Glutamatergic neuron (in vitro differentiated cells): Measurements from ENCODE around the gene EXOC4. TPM values are rescaled to one million over a fixed set of nuclear protein-coding genes. Genes with fewer than 3 reads are reported as not detected.

ENCODE experiments used
- DNase-seq: peaks from one replicate; pipeline ENCODE4 v3.0.0; 2022
- H3K27ac Mint-ChIP-seq: one replicate; pipeline ENCODE4 v1.8.0; 2020; ENCODE audit warnings: mild to moderate bottlenecking, mixed read lengths, inconsistent platforms; ENCODE audit not compliant: unreplicated experiment
- H3K27me3 Mint-ChIP-seq: one replicate; pipeline ENCODE4 v1.8.0; 2020; ENCODE audit warnings: mild to moderate bottlenecking, moderate library complexity, mixed read lengths, inconsistent platforms; ENCODE audit not compliant: unreplicated experiment
- H3K36me3 Mint-ChIP-seq: one replicate; pipeline ENCODE4 v1.8.0; 2020; ENCODE audit warnings: mild to moderate bottlenecking, mixed read lengths, inconsistent platforms; ENCODE audit not compliant: unreplicated experiment
- H3K4me1 Mint-ChIP-seq: one replicate; pipeline ENCODE4 v1.8.0; 2020; ENCODE audit warnings: mild to moderate bottlenecking, low read depth, mixed read lengths, inconsistent platforms; ENCODE audit not compliant: unreplicated experiment
- H3K4me3 Mint-ChIP-seq: one replicate; pipeline ENCODE4 v1.8.0; 2020; ENCODE audit warnings: mild to moderate bottlenecking, mixed read lengths, inconsistent platforms; ENCODE audit not compliant: unreplicated experiment
- H3K9me3 Mint-ChIP-seq: one replicate; pipeline ENCODE4 v1.8.0; 2020; ENCODE audit warnings: mild to moderate bottlenecking, moderate library complexity, mixed read lengths, inconsistent platforms; ENCODE audit not compliant: unreplicated experiment
- total RNA-seq: library from RNA; stranded (reverse); fragmentation: NEBNext Ultra II Directional; extraction: Animal tissue kit (Norgen Biotek cat#: 25700); gene quantifications from one replicate; pipeline ENCODE4 v1.2.1, GENCODE V29; 2021; ENCODE audit not compliant: unreplicated experiment
- TF ChIP-seq, protein P1 (sequence below): fragments of 200-600 bp; sonication (generic); IDR thresholded peaks from one replicate; pipeline ENCODE4 v1.5.0; 2021; ENCODE audit not compliant: partially characterized antibody, unreplicated experiment

The EXOC4 gene
- total RNA-seq, 1 donor from 2014 or later = 73.8 TPM

GRCh38 chr7:133958822-133959221 is 705.9 kb downstream of the EXOC4 start:
- Mint-ChIP-seq H3K36me3 (no peaks in the 10 kb centered on the region), H3K9me3 (peaks cover 2% of the 10 kb centered on the region), H3K4me3 (no peak overlapping the region), H3K27ac (no peak overlapping the region), H3K4me1 (no peaks in the 10 kb centered on the region), H3K27me3 (no peaks in the 10 kb centered on the region)
- DNase-seq = no peak
- TF ChIP-seq, protein P1, sequence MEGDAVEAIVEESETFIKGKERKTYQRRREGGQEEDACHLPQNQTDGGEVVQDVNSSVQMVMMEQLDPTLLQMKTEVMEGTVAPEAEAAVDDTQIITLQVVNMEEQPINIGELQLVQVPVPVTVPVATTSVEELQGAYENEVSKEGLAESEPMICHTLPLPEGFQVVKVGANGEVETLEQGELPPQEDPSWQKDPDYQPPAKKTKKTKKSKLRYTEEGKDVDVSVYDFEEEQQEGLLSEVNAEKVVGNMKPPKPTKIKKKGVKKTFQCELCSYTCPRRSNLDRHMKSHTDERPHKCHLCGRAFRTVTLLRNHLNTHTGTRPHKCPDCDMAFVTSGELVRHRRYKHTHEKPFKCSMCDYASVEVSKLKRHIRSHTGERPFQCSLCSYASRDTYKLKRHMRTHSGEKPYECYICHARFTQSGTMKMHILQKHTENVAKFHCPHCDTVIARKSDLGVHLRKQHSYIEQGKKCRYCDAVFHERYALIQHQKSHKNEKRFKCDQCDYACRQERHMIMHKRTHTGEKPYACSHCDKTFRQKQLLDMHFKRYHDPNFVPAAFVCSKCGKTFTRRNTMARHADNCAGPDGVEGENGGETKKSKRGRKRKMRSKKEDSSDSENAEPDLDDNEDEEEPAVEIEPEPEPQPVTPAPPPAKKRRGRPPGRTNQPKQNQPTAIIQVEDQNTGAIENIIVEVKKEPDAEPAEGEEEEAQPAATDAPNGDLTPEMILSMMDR = no peak

GRCh38 chr7:133959505-133959904 is 706.6 kb downstream of the EXOC4 start:
- Mint-ChIP-seq H3K9me3 (peaks cover 2% of the 10 kb centered on the region), H3K36me3 (no peaks in the 10 kb centered on the region), H3K27me3 (no peaks in the 10 kb centered on the region), H3K4me1 (no peaks in the 10 kb centered on the region), H3K27ac (no peak overlapping the region), H3K4me3 (no peak overlapping the region)
- TF ChIP-seq, protein P1 = no peak
- DNase-seq = no peak

GRCh38 chr7:133961724-133962123 is 708.8 kb downstream of the EXOC4 start:
- TF ChIP-seq, protein P1 = no peak
- no peaks in the 10 kb centered on the region for H3K9me3 Mint-ChIP-seq
- H3K27me3 Mint-ChIP-seq = no peaks in the 10 kb centered on the region
- no peak overlapping the region for H3K4me3 Mint-ChIP-seq
- no peak for DNase-seq
- H3K27ac Mint-ChIP-seq = no peak overlapping the region
- H3K36me3 Mint-ChIP-seq = peaks cover 16% of the 10 kb centered on the region
- H3K4me1 Mint-ChIP-seq = no peaks in the 10 kb centered on the region

GRCh38 chr7:133962646-133963045 is 709.8 kb downstream of the EXOC4 start:
- Mint-ChIP-seq H3K27me3 (peaks cover 4% of the 10 kb centered on the region), H3K4me3 (no peak overlapping the region), H3K36me3 (peaks cover 25% of the 10 kb centered on the region), H3K4me1 (no peaks in the 10 kb centered on the region), H3K27ac (no peak overlapping the region), H3K9me3 (peaks cover 2% of the 10 kb centered on the region)
- DNase-seq = no peak
- TF ChIP-seq, protein P1 = no peak

DNA sequence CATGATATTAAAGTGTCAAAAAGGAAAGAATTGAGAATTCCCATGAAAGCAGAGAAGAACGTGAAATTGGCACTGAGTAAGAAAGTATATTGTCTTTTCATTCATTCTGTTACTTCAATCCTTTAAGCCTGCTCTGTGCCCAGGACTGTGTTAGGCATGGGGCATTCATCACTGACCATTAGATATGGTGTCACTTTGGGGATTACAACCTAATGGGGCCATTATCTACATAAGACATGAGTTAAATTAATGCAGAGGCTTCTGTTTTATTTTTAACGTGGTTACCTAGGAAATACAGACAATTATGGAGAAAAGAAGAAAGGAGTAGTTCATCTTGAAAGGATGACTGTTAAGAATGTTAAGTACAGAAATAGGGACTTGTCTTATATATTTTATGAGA is 710.8 kb downstream of the EXOC4 start:
- no peak overlapping the region for H3K4me3 Mint-ChIP-seq
- peaks cover 4% of the 10 kb centered on the region for H3K27me3 Mint-ChIP-seq
- TF ChIP-seq, protein P1 = no peak
- DNase-seq = no peak
- peaks cover 2% of the 10 kb centered on the region for H3K9me3 Mint-ChIP-seq
- H3K36me3 Mint-ChIP-seq = peaks cover 32% of the 10 kb centered on the region
- H3K4me1 Mint-ChIP-seq = no peaks in the 10 kb centered on the region
- no peak overlapping the region for H3K27ac Mint-ChIP-seq
